ENCODE data around the gene DAPK1.

Gene DAPK1

DNA sequence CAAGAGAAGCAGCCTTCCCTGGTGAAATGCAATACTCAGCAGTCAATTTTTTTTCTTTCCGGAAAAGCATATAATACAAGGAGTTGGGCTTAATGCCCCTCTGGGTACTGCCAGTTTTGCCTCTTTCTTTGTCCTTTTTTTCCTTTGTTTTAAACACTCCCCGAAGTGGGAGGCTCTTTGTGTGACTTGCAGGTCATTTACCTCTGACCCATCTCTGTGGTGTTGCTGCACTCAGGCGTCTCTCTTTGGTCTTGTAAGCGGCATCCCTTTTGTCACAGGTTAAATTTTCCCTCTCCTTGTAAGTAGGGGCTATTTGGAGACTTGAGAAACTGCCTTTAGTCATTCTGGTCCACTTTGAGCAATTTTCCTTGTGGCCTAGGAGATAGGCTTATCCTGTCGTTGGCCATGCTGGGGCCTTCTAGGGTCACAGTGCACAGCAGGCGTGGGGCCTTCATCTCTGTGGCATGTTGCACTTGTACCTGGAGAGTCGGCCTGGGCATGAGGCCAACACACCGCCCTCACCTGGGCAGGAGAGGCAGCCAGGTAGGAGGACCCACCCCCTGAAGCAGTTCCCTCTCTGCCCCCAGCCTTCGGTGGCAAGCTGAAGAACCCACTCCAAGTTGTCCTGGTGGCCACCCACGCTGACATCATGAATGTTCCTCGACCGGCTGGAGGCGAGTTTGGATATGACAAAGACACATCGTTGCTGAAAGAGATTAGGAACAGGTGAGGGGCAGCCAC, 200.6 kb downstream of the DAPK1 start:
- FAIRE-seq = no peak

DNA sequence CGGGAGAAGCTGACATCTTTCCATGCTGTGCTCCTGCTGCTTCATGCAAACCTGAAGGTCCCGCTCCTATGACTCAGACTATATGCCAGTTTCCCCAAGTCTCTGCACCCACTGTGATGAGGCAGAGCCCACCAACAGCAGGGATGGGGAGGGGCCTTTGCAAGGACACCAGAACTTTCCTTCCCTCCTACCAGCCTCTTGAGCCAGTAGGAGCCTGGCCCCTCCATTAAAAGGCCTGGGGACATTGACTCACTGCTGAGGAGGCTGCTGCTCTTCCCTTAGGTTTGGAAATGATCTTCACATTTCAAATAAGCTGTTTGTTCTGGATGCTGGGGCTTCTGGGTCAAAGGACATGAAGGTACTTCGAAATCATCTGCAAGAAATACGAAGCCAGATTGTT, 202.2 kb downstream of the DAPK1 start:
- no peak for FAIRE-seq

DNA sequence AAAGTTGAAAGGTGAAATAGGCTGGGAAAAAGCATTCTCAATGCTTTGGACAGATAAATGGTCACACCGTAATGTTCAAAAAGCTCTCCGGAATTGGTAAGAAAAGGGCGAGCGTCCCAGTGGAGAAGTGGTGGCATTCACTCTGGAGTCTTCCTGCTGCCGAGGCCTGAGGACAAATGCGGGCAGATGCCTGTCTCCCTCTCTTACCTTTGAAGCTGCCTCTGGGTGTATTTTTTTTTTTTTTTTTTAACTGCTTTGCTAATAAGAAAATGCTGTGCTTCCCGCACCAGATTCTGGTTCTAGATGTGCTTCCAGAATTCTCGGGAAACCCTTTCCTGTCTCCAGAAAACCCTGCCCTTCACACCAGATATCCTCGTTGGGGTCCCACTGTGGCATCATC, 203.8 kb downstream of the DAPK1 start:
- FAIRE-seq = no peak

DNA sequence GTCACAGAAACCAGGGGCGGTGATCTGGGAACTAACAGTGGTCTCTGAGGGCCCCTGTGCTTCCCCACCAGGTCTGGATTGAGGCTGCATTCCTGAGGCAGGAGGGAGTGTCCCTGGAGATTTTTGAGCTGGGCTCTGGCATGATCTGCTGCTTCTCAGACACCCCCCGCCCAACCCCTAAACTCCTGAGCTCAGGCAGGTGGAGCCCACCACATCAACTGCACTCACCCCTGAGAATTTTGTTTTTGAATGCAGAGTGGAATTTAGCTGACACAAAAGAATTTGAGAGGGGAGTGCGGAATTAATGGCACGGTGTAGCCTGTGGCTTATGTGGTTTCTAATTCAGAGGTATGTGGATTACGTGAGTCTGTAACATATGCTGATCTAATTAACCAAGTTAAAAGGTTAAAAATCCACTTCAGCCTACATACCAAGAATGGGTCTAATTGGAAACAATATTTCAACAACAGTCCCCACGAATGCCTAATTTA, 204.3 kb downstream of the DAPK1 start:
- no peak for FAIRE-seq

DNA sequence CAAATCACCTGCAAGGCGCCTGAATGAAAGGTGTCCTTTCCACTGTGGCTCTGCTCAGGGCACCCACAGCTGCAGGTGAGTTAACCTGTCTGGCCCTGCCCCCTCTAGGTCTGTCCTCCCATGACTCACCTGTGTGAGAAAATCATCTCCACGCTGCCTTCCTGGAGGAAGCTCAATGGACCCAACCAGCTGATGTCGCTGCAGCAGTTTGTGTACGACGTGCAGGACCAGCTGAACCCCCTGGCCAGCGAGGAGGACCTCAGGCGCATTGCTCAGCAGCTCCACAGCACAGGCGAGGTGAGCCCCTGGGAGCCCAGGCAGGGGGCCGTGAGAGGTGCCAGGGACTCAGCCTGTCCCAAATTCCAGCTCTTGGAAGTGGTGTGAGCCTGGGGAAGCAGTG, 205.3 kb downstream of the DAPK1 start:
- FAIRE-seq = no peak

DNA sequence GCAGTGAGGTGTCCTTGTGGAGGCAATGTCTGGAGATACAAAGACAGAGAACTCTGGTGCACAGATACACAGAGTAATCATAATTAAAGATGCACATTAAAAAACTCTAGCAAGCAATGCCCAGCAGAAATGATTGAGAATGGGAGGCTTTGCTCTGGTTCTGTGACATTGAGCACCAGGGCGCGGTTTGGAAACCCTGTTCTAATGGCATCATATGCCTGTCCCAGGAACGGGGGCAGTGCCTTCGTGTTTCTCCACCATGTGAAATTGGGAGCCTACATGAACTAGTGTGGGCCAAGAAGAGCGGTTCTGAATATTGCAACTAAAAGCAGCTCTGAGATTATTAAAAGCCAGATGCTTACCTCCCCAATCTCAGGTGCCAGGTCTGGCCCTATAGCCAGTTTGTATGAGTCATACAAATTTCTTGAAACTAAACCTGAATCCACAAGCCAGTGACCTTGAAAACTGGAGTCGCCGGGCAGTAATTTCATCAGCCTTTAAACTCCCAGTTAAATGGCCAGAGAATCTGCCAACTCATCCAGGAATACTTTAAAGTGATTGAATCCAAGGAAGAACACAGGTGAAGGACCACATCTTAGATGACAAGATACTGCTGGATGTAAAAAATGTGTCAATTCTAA, 206.1 kb downstream of the DAPK1 start:
- FAIRE-seq = no peak

DNA sequence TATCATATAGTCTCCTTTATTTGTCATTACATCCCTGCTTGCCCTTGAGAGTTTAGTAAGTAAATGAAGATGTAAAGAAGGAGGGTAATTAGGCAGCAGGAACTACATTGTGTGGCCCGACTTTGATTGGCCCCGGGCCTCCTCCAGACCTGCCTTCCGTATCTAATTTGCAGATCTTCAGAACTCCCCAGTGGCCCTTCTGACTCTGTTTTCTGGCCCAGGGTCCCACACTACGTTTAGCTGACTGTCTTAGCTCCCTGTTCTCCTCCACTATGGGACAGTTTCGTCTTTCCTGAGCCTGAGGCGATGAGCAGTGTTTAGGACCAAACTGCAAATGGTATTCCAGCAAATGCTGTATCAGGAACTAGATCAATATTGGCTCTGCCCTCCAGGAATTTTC, 206.7 kb downstream of the DAPK1 start:
- no peak for FAIRE-seq

DNA sequence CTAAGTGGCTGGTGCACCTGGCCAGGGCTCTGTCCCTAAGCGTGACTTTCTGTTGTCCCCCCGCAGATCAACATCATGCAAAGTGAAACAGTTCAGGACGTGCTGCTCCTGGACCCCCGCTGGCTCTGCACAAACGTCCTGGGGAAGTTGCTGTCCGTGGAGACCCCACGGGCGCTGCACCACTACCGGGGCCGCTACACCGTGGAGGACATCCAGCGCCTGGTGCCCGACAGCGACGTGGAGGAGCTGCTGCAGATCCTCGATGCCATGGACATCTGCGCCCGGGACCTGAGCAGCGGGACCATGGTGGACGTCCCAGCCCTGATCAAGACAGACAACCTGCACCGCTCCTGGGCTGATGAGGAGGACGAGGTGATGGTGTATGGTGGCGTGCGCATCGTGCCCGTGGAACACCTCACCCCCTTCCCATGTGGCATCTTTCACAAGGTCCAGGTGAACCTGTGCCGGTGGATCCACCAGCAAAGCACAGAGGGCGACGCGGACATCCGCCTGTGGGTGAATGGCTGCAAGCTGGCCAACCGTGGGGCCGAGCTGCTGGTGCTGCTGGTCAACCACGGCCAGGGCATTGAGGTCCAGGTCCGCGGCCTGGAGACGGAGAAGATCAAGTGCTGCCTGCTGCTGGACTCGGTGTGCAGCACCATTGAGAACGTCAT, 208.5 kb downstream of the DAPK1 start:
- no peak for FAIRE-seq

DNA sequence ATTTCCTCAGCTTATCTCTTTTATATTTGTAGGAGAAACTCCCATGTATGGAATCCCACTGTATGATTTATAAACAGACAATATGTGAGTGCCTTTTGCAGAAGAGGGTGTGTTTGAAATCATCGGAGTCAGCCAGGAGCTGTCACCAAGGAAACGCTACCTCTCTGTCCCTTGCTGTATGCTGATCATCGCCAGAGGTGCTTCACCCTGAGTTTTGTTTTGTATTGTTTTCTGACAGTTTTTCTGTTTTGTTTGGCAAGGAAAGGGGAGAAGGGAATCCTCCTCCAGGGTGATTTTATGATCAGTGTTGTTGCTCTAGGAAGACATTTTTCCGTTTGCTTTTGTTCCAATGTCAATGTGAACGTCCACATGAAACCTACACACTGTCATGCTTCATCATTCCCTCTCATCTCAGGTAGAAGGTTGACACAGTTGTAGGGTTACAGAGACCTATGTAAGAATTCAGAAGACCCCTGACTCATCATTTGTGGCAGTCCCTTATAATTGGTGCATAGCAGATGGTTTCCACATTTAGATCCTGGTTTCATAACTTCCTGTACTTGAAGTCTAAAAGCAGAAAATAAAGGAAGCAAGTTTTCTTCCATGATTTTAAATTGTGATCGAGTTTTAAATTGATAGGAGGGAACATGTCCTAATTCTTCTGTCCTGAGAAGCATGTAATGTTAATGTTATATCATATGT, 210.3 kb downstream of the DAPK1 start:
- no peak for FAIRE-seq

DNA sequence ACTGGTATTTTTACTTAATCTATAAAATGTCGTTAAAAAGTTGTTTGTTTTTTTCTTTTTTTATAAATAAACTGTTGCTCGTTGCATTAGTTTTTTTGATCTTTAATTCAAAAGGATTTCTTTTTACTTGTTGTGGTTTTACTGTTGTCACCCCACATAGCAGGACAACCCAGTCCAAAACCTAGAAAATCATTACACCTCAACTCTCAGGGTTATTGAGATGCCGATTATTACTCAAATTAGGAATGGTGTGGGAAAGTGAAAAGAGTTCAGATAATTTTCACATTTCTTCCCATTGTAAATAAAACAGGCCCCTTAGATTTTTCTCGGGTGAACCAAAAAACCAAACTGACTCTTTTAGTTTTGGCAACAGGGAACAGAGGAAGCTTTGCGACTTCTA, 210.9 kb downstream of the DAPK1 start:
- no peak for FAIRE-seq

DNA sequence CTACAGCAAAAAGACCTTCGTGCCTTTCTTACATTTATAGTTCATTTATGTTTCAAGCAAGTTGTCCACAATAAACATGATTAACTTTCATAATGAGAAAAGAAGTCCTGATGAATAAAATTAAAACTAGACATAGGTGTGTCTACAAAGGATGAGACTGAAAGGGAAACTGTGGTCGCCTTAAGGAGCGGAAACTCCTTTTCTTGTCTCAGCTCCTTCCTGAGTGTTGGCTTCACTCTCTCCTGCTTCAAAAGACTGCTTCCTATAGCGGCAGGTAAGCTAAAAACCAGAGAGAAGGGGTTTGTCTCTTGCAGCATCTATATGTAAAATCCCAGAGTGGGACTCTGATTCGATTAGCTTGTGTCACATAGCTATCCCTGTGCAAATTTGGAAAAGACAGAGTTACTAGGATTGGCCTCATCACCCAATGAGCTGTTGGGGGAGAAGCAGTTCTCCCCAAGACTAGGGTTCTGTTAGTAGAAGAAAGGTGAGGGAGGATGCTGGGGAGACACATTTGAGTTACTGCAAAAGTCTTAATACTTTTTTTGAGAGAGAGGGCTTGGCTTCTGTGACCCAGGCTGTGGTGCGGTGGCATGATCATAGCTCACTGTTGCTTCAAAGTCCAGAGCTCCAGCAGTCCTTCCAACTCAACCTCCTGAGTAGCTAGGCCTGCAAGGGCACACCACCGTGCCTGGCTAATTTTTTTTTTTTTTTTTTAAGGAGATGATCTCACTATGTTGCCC, 211.5 kb downstream of the DAPK1 start:
- FAIRE-seq = no peak

DNA sequence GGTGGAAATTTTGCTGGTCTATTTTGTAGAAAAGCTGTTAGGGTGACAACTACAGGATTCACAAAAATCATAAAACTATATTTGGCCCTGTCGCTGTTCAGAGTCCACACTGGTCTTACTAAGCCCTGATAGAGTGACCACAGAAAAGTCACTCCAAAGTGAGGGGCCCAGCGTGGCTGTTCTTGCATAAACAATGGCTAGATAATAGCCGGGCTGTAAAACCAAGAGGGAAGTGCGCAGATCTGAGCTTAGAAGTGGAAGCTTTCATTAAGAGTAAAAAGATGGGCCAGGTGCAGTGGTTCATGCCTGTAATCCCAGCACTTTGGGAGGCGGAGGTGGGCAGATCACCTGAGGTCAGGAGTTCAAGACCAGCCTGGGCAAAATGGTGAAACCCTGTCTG, 212.8 kb downstream of the DAPK1 start:
- no peak for FAIRE-seq

DNA sequence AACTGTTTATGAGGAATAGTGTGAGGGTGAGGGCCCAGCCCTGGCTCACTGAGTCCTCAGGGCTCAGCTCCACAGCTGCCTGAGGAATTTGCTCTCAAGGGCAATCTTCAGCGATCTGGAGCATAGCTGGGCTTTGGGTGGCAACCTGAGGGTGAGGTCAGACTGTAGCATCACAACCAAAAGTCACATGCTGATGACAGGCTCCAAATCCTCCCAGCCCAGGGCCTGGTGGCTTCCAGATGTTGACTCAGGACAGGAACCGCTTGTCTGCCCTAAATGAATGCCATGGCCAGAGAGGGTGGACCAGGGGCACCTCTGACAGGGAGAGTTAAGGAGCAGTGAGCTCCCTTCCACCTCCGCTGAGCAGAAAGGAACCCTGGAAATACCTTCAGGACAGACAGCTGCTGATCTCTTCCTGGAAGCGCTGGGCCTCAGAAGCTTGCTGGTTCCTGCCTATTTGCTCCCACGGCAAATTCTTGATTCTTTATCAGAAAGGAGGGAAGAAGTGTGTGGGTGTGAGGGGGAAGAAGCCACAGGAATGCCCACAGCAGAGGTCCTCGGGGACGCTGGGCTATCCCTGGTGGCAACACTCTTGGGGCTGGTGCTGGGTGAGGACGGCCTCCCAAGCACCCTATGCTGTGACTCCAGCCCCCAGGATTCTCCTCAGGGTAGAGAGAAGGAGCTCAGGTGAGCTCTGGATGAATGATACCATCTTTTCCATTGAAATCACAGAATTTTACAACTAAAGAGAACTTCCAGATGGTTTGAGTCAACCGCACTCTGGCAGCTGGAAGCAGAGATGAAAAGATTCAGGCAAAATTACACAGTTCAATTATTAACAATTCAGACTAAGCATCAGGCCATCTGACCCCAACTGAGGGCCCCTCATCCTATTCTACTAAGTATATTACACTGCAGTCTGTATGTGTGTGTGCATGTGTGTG, 214.5 kb downstream of the DAPK1 start:
- no peak for FAIRE-seq

DNA sequence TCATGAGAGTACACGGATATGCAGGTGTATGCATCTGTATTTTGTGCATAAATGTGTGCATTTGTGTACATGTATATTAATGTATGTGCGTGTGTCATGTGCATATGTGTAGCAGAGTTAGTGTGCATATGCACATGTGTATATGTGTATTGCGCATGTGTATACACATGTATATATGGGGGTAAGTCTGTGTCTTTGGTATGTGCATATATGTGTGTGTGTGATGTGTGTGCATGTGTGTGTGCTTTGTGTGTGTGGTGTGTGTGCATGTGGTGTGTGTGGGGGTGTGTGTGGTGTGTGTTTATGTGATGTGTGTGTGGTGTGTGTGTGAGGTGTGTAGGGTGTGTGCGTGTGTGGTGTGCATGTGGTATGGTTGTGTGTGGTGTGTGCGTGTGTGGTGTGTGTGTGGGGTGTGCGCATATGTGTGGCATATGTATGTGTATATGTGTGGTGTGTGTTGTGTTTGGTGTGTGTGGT, 215.2 kb downstream of the DAPK1 start:
- FAIRE-seq = no peak

DNA sequence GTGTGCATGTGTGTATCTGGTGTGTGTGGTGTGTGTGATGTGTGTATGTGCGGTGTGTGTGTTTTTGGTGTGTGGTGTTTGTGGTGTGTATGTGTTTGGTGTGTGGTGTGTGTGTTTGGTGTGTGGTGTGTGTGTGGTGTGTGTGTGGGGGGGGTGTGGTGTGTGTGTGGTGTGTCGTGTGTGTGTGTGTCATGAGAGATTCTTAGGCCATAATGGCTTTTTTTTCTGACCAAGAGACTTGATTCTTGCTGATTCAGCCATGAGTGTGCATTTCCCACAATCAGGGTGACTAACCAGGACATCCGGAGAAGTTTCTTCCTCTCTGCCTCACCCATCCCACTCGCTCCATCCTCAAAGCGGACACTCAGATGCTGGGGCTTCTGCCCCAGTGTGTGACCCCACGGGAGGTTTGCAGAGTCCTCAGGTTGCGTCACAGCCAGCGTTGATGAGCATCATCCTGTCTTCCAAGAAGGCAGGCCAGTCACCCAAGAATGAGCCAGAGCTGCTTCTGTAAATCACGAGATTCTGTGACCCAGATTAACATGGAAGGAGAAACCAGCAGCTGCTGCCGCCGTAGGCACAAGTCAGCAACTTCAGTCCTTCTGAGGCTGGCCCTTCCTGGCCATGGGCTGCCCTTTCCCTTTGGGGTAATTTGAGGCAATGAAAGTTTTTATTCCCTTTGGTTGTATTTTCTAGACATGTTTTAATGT, 215.8 kb downstream of the DAPK1 start:
- FAIRE-seq = no peak

DNA sequence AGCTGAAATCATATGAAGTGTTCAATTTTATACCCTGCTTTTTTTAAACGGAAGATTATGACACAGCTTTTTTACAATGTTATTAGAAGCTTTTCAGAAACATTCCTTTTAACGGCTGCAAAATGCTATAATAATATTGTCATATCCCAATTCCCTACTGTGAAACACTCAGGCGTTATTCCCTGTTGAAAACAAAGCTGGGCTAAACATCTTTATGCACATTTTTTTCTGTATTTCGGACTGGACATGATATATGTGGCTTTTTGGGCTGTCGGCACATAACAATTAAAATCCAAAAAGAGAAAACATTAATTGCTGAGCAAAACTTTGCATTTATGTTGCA, 216.3 kb downstream of the DAPK1 start:
- FAIRE-seq = no peak

DNA sequence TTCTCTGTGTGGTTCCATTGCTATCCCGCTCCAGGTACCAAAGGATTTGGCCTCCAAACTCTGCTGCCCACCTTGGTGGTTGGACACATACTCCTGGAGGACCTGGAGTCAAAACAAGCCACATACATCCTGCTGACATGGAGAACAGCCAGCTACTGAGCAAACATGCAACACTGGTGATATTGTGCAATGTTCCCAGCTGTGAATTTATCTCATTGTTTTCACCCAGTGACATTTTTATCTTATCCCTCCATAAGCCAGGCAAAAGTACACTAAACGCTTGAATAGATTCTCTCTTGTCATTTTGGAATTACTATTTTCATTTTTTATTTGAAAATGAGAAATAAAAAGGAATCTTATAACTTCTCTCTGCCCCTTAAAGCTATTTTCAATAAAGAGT, 217.2 kb downstream of the DAPK1 start:
- no peak for FAIRE-seq

DNA sequence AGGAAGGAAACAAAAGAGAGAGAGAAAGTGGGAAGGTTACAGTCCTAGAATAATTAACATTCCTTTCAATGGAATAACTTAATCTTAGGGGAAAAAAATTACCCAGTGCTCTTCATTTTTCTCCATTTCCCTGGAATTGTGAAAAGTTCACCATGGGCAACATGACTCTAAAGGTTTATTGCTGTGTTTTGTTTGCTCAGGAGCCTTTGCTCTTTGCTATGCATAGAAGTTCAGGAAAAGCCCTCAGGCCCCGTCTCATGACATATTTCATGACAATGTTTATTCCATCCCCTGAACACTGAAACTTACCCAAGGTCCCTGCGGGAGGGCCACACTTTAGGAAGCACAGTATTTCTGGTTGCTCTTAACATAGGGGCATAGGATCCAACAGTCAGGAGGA, 218.5 kb downstream of the DAPK1 start:
- FAIRE-seq = no peak

DNA sequence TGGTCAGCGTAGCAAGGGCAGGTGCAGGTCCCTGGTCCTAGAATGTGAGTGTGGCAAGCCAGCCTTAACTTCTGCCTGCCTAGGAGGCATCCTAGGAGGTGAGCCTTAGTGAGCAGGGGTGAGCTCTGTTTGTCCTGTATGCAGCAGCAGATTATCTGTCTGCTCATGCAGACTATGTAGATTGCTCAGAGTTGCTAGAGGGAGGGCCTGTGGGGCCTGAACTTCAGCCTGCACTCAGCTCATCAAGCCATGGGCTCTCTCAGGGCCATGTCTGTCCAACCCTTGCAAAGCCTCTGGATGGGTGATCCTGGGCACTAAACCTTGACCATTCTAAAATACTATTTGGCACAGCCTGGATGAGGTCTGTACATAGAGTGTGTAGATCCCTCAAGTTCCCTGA, 219.8 kb downstream of the DAPK1 start:
- no peak for FAIRE-seq

DNA sequence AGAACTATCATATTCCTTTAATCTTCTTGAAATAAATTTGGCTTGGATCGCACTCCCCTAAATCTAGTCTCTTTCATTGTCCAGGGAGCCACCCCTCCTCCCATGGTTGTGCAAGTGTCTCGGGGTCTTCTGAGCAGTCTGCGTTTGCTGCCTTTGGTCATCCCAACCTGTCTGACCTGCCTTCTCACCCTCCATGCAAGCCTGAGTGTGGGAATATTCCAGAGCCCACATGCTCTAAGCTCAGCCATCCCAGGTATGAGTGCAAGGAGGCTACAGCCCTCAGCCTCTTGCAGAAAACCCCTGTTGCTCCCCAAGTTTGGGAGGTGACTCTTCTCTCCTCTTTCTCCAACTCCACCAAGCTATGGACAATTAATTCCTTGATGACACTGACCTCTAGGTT, 220.6 kb downstream of the DAPK1 start:
- no peak for FAIRE-seq

Measured in TTC549 (cell line).